ENCODE data around the gene RABGGTA. TPM values are rescaled to one million over a fixed set of nuclear protein-coding genes. Genes with fewer than 3 reads are reported as not detected.
"Not testable (repeated sequence)": the region's sequence is repeated elsewhere in the genome, so short reads cannot be mapped to it uniquely, and the experiment has no call there.

Gene RABGGTA
- total RNA-seq, 1 experiment from 2014 or later = 35.3 TPM

DNA sequence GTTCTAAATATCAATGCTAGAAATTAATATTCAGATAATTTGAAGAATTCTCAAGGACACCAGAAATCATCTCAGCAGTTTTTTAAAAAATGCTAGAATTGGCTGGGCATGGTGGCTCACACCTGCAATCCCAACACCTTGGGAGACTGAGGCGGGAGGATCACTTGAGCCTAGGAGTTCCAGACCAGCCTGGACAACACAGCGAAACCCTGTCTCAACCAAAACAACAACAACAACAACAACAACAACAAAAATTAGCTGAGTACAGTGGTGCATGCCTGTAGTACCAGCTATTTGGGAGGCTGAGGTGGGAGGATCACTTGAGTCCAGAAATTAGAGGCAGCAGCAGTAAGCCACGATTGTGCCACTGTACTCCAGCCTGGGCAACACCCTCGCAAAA, 52.3 kb downstream of the RABGGTA start:
- Mint-ChIP-seq H3K4me3 (ENCODE audit: low read depth, unreplicated experiment) (no peak overlapping the region), H3K4me1 (ENCODE audit: low read depth, unreplicated experiment) (peaks cover 7% of the 10 kb centered on the region), H3K27ac (ENCODE audit: unreplicated experiment) (no peak overlapping the region), H3K27me3 (ENCODE audit: unreplicated experiment) (no peaks in the 10 kb centered on the region), H3K36me3 (ENCODE audit: insufficient read depth, unreplicated experiment) (peaks cover 25% of the 10 kb centered on the region), H3K9me3 (ENCODE audit: low read depth, unreplicated experiment) (no peaks in the 10 kb centered on the region)
- BruUV-seq (replicated peaks) = no TSS peak
- no peak for DNase-seq
- intact Hi-C loops (cut with micrococcal nuclease; ENCODE audit: unreplicated experiment) = no loop called here
- CTCF ChIA-PET = interaction anchor here (0.6 kb wide), 1 partner anchor 10 kb away, joined by 4 read pairs; no protein-coding TSS in a partner anchor
- TF ChIP-seq, protein P1, sequence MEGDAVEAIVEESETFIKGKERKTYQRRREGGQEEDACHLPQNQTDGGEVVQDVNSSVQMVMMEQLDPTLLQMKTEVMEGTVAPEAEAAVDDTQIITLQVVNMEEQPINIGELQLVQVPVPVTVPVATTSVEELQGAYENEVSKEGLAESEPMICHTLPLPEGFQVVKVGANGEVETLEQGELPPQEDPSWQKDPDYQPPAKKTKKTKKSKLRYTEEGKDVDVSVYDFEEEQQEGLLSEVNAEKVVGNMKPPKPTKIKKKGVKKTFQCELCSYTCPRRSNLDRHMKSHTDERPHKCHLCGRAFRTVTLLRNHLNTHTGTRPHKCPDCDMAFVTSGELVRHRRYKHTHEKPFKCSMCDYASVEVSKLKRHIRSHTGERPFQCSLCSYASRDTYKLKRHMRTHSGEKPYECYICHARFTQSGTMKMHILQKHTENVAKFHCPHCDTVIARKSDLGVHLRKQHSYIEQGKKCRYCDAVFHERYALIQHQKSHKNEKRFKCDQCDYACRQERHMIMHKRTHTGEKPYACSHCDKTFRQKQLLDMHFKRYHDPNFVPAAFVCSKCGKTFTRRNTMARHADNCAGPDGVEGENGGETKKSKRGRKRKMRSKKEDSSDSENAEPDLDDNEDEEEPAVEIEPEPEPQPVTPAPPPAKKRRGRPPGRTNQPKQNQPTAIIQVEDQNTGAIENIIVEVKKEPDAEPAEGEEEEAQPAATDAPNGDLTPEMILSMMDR (IDR thresholded peaks at IDR 0.05; ENCODE audit: unreplicated experiment) = no peak

GRCh38 chr14:24216876-24217275, 54.5 kb downstream of the RABGGTA start:
- H3K27me3 Mint-ChIP-seq (ENCODE audit: unreplicated experiment); CTCF ChIA-PET; DNase-seq; BruUV-seq (replicated peaks); H3K27ac Mint-ChIP-seq (ENCODE audit: unreplicated experiment); H3K4me3 Mint-ChIP-seq (ENCODE audit: low read depth, unreplicated experiment); intact Hi-C loops (cut with micrococcal nuclease; ENCODE audit: unreplicated experiment); H3K9me3 Mint-ChIP-seq (ENCODE audit: low read depth, unreplicated experiment): not testable (repeated sequence)
- H3K4me1 Mint-ChIP-seq (ENCODE audit: low read depth, unreplicated experiment) = peaks cover 12% of the 10 kb centered on the region
- peaks cover 47% of the 10 kb centered on the region for H3K36me3 Mint-ChIP-seq (ENCODE audit: insufficient read depth, unreplicated experiment)

- DNase-seq = no peak
- peak overlapping the region; percentile 81 for H3K4me3 Mint-ChIP-seq (ENCODE audit: low read depth, unreplicated experiment)
- CTCF ChIA-PET = interaction anchor here (0.8 to 1.6 kb wide), 8 partner anchors 12 to 108 kb away, joined by 3 to 9 read pairs (median 4); partner anchors contain the start of genes CIDEB, RABGGTA and TINF2
- no peaks in the 10 kb centered on the region for H3K9me3 Mint-ChIP-seq (ENCODE audit: low read depth, unreplicated experiment)
- TF ChIP-seq, protein P1 (IDR thresholded peaks at IDR 0.05; ENCODE audit: unreplicated experiment) = no peak
- intact Hi-C loops (cut with micrococcal nuclease; ENCODE audit: unreplicated experiment) = no loop called here
- H3K4me1 Mint-ChIP-seq (ENCODE audit: low read depth, unreplicated experiment) = peaks cover 12% of the 10 kb centered on the region
- peaks cover 50% of the 10 kb centered on the region for H3K36me3 Mint-ChIP-seq (ENCODE audit: insufficient read depth, unreplicated experiment)
- no peaks in the 10 kb centered on the region for H3K27me3 Mint-ChIP-seq (ENCODE audit: unreplicated experiment)
- no TSS peak for BruUV-seq (replicated peaks)
- H3K27ac Mint-ChIP-seq (ENCODE audit: unreplicated experiment) = peak overlapping the region; percentile 4
These were observed 55.1 kb downstream of the RABGGTA start for GRCh38 chr14:24216345-24216699.

Other genes starting within 250 kb of the RABGGTA start
- 0.33 and 0.42 TPM in 2 replicates for gene CARMIL3, start 219.6 kb downstream of the RABGGTA start, total RNA-seq (2022)
- not detected in 2 replicates for gene CPNE6, start 200.0 kb downstream of the RABGGTA start, total RNA-seq (2022)
- gene PCK2, start 177.3 kb downstream of the RABGGTA start, total RNA-seq (2022) = 38.0 and 43.6 TPM in 2 replicates
- gene DCAF11, start 156.8 kb downstream of the RABGGTA start, total RNA-seq (2022) = 58.2 and 63.4 TPM in 2 replicates
- gene NRL, start 156.6 kb downstream of the RABGGTA start, total RNA-seq (2022) = 1.8 and 2.3 TPM in 2 replicates
- 0.47 and 0.98 TPM in 2 replicates for gene FITM1, start 140.9 kb downstream of the RABGGTA start, total RNA-seq (2022)
- gene PSME1, start 135.4 kb downstream of the RABGGTA start, total RNA-seq (2022) = 259 and 289 TPM in 2 replicates
- gene EMC9, start 130.0 kb downstream of the RABGGTA start, total RNA-seq (2022) = 38.0 and 39.2 TPM in 2 replicates
- 288 and 359 TPM in 2 replicates for gene PSME2, start 125.0 kb downstream of the RABGGTA start, total RNA-seq (2022)
- gene RNF31, start 124.1 kb downstream of the RABGGTA start, total RNA-seq (2022) = 95.9 and 103 TPM in 2 replicates
- gene IRF9, start 110.3 kb downstream of the RABGGTA start, total RNA-seq (2022) = 124 and 184 TPM in 2 replicates
- gene REC8, start 99.5 kb downstream of the RABGGTA start, total RNA-seq (2022) = 37.5 and 42.7 TPM in 2 replicates
- 82.6 and 86.4 TPM in 2 replicates for gene IPO4, start 82.8 kb downstream of the RABGGTA start, total RNA-seq (2022)
- 68.0 and 70.9 TPM in 2 replicates for gene TM9SF1, start 76.2 kb downstream of the RABGGTA start, total RNA-seq (2022)
- 0.47 TPM in 1 of 2 replicates, not detected in the other for gene TSSK4, start 65.9 kb downstream of the RABGGTA start, total RNA-seq (2022)
- 53.2 and 60.8 TPM in 2 replicates for gene CHMP4A, start 58.1 kb downstream of the RABGGTA start, total RNA-seq (2022)
- 7.4 and 8.9 TPM in 2 replicates for gene MDP1, start 55.5 kb downstream of the RABGGTA start, total RNA-seq (2022)
- 192 and 198 TPM in 2 replicates for gene NEDD8, start 39.2 kb downstream of the RABGGTA start, total RNA-seq (2022)
- 61.3 and 63.4 TPM in 2 replicates for gene GMPR2, start 38.7 kb downstream of the RABGGTA start, total RNA-seq (2022)
- 38.3 and 40.4 TPM in 2 replicates for gene TINF2, start 29.0 kb downstream of the RABGGTA start, total RNA-seq (2022)
- 4.5 and 7.5 TPM in 2 replicates for gene TGM1, start 8.4 kb downstream of the RABGGTA start, total RNA-seq (2022)
- gene DHRS1, start 28.2 kb upstream of the RABGGTA start, total RNA-seq (2022) = 18.6 and 19.7 TPM in 2 replicates
- gene NOP9, start 28.3 kb upstream of the RABGGTA start, total RNA-seq (2022) = 35.9 and 40.2 TPM in 2 replicates
- 0.17 TPM in 1 of 2 replicates, not detected in the other for gene CIDEB, start 36.4 kb upstream of the RABGGTA start, total RNA-seq (2022)
- 19.3 and 25.8 TPM in 2 replicates for gene LTB4R2, start 38.5 kb upstream of the RABGGTA start, total RNA-seq (2022)
- gene LTB4R, start 39.9 kb upstream of the RABGGTA start, total RNA-seq (2022) = 13.4 and 18.7 TPM in 2 replicates
- gene ADCY4, start 63.5 kb upstream of the RABGGTA start, total RNA-seq (2022) = 3.0 and 3.4 TPM in 2 replicates
- 11.0 and 12.6 TPM in 2 replicates for gene RIPK3, start 68.4 kb upstream of the RABGGTA start, total RNA-seq (2022)
- 10.7 and 12.8 TPM in 2 replicates for gene NFATC4, start 96.6 kb upstream of the RABGGTA start, total RNA-seq (2022)
- 7.5 and 8.4 TPM in 2 replicates for gene NYNRIN, start 127.4 kb upstream of the RABGGTA start, total RNA-seq (2022)
- gene CBLN3, start 158.1 kb upstream of the RABGGTA start, total RNA-seq (2022) = 0.99 and 1.7 TPM in 2 replicates
- 47.6 and 54.6 TPM in 2 replicates for gene KHNYN, start 158.4 kb upstream of the RABGGTA start, total RNA-seq (2022)
- gene SDR39U1, start 171.2 kb upstream of the RABGGTA start, total RNA-seq (2022) = 43.7 and 59.0 TPM in 2 replicates
- not detected in 2 replicates for gene CMA1, start 236.7 kb upstream of the RABGGTA start, total RNA-seq (2022)